ENCODE data around the gene INKA1. TPM values are rescaled to one million over a fixed set of nuclear protein-coding genes. Genes with fewer than 3 reads are reported as not detected.
"Not testable (repeated sequence)": the region's sequence is repeated elsewhere in the genome, so short reads cannot be mapped to it uniquely, and the experiment has no call there.

Gene INKA1
- total and polyA plus RNA-seq, 3 donors from 2014 or later = 4.0 to 6.3 (median 5.1) TPM

GRCh38 chr3:49771340-49771938, 31.6 kb upstream of the INKA1 start:
- Histone ChIP-seq H3K9me3 (no peaks in the 10 kb centered on the region), H3K4me3 (no peak overlapping the region), H3K4me1 (peaks cover 18% of the 10 kb centered on the region), H3K36me3 (ENCODE audit: low read depth, missing control alignments) (no peaks in the 10 kb centered on the region), H3K27ac (peak overlapping the region; percentile 51 to 68), H3K27me3 (no peaks in the 10 kb centered on the region)
- intact Hi-C loops (cut with DNase I; ENCODE audit: low total_unique reads) = no loop called here
- TF ChIP-seq CTCF (IDR thresholded peaks at IDR 0.05) (no peak), POLR2A (IDR thresholded peaks at IDR 0.05) (no peak)
- WGBS, 2 donors = 49 to 72% methylated on average over 1 of the region's 1 CpG
- no peak for DNase-seq

GRCh38 chr3:49772703-49773102, 30.4 kb upstream of the INKA1 start:
- no peak overlapping the region for H3K4me3 ChIP-seq
- H3K27ac ChIP-seq = peak overlapping the region in 1 of 2 donors; percentile 51
- WGBS, 2 donors = 91 to 97% methylated on average over 2 of the region's 2 CpGs
- no peaks in the 10 kb centered on the region for H3K36me3 ChIP-seq (ENCODE audit: low read depth, missing control alignments)
- intact Hi-C loops (cut with DNase I; ENCODE audit: low total_unique reads) = no loop called here
- TF ChIP-seq CTCF (IDR thresholded peaks at IDR 0.05) (no peak), POLR2A (IDR thresholded peaks at IDR 0.05) (no peak)
- H3K27me3 ChIP-seq = no peaks in the 10 kb centered on the region
- H3K4me1 ChIP-seq = peaks cover 18% of the 10 kb centered on the region
- no peak for DNase-seq
- H3K9me3 ChIP-seq = no peaks in the 10 kb centered on the region

GRCh38 chr3:49775538-49775937, 27.5 kb upstream of the INKA1 start:
- H3K4me3 ChIP-seq = no peak overlapping the region
- peaks cover 12% of the 10 kb centered on the region for H3K4me1 ChIP-seq
- H3K9me3 ChIP-seq = no peaks in the 10 kb centered on the region
- peak overlapping the region; percentile 21 to 55 for H3K27ac ChIP-seq
- H3K36me3 ChIP-seq (ENCODE audit: low read depth, missing control alignments) = no peaks in the 10 kb centered on the region
- DNase-seq = peak; percentile 85
- intact Hi-C loops (cut with DNase I; ENCODE audit: low total_unique reads) = no loop called here
- no peak for TF ChIP-seq POLR2A (IDR thresholded peaks at IDR 0.05)
- no peak for TF ChIP-seq CTCF (IDR thresholded peaks at IDR 0.05)
- 25 to 37% methylated on average over 2 to 3 of the region's 3 CpGs for WGBS, 2 donors
- no peaks in the 10 kb centered on the region for H3K27me3 ChIP-seq

GRCh38 chr3:49776101-49776500, 27.0 kb upstream of the INKA1 start:
- H3K4me3 ChIP-seq; intact Hi-C loops (cut with DNase I; ENCODE audit: low total_unique reads); H3K36me3 ChIP-seq (ENCODE audit: low read depth, missing control alignments); H3K9me3 ChIP-seq; H3K27me3 ChIP-seq; DNase-seq: not testable (repeated sequence)
- H3K27ac ChIP-seq = peak overlapping the region; percentile 21 to 25
- peaks cover 12% of the 10 kb centered on the region for H3K4me1 ChIP-seq
- WGBS, 2 donors = 58 to 80% methylated on average over 8 of the region's 8 CpGs

- Histone ChIP-seq H3K4me1 (peaks cover 26% of the 10 kb centered on the region), H3K4me3 (no peak overlapping the region), H3K27me3 (no peaks in the 10 kb centered on the region), H3K9me3 (no peaks in the 10 kb centered on the region), H3K36me3 (ENCODE audit: low read depth, missing control alignments) (no peaks in the 10 kb centered on the region), H3K27ac (peak overlapping the region in 1 of 2 donors; percentile 50)
- DNase-seq = no peak
- 81 to 88% methylated on average over 5 of the region's 5 CpGs for WGBS, 2 donors
- intact Hi-C loops (cut with DNase I; ENCODE audit: low total_unique reads) = no loop called here
- TF ChIP-seq POLR2A (IDR thresholded peaks at IDR 0.05) (no peak), CTCF (IDR thresholded peaks at IDR 0.05) (no peak)
These were observed 23.5 kb upstream of the INKA1 start for GRCh38 chr3:49779358-49780079.
